Central memory CD4-positive, alpha-beta T cell (primary cell): ENCODE results near the gene DIAPH2.
A peak's percentile ranks its signal among the peaks of the same experiment; 100 is the strongest.
"Not testable (repeated sequence)": the region's sequence is repeated elsewhere in the genome, so short reads cannot be mapped to it uniquely, and the experiment has no call there.

Experiments used
- DNase-seq: peaks from one replicate; pipeline ENCODE4 v3.0.0; 2022
- total RNA-seq, 3 experiments: gene quantifications; one replicate each; lab custom pipeline; 2026; lab: John Stamatoyannopoulos, UW

Gene DIAPH2
- 16.6 to 44.4 (median 31.2) reads per million in 3 experiments for total RNA-seq

DNA sequence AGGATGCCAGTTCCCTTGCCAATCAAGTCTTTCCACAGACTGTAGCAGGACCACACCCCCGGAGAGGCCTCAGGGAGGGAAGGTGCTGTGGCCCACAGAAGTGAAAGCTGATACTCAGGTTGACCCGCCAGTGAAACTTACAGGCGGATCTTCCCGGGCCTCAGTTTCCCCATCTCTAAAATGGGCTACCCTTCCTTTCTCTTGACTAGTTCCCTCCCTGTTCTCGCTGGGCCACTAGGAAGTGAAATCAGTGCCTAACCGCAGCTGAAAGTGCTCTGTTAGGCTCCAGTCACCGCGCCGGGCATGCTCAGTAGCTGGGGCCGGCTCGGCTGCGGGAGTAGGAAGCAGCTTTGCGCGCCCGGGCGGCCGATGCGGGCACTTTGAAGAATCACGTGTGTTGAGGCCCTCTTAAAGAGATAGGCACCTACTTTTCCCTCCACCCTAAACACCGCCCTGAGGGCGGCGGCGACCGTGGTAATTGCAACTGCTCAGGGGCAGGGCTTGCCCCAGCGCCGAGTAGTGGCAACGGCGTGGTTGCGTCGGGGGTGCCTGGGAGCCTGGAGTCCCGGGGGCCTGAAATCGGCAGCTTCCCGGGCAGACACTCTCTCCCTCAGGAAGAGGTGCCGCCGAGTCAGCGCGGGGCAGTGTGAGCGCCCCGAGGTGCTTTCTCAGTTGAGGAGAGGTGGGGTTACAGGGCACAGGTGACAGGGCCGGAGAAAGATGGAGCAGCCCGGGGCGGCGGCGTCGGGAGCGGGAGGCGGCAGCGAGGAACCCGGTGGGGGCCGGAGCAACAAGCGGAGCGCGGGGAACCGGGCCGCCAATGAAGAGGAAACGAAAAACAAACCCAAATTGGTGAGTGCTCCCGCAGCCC is at the start of gene DIAPH2:
Gene DIAPH2 (plus strand): TSS at position 504 of the 871 bp plus-strand sequence.
- DNase-seq: peak; percentile 79

DNA sequence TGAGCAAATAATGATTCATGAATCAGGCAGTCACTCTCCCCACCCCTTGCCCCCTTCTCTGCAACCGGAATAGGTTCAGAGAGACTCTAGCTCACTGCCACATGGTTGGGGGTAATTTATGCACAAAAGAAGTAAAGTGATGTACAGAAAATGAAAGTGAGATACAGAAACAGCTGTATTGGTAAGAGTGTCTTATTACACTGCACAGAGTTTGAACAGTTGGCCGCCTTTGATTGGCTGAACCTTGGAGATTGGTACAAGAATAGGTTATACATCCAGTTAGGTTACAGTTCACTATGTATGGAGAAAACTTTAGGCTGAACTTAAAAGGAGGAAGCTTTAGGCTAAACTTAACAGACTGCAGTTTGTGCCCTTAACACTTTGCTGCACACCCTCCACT is 34.6 kb upstream of the DIAPH2 start:
- DNase-seq: no peak

DNA sequence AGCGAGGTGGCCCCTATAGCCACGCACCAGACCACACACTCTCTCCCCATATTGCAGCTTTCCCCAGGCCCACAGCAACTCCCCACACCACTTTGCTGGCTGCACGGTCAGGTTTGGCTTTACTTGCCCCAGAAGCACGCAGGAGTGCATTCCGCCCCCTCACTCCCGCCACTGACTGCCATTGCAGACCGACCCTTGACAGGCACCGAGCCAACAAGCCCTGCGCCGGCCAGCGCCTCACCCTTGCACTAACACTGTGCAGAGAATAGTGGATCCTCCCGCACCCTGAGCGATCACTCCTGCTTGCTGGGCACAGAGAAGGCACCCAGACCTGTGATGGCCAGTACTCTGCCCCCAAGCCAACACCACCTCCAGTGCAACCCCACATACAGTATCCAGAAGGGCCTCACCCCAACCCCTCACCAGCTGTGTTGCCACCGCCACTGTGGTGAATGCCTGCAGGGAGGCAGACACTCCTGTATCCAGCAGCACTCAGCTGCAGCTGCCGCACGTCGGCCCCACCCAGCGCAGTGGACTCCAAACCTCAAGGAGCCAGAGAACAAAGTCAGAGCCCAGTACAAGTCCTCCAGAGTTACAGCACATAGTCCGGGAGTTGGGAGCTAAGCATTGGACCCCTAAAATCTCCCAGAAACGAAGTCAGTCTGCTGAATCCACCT is 28.6 kb upstream of the DIAPH2 start:
- no peak for DNase-seq

DNA sequence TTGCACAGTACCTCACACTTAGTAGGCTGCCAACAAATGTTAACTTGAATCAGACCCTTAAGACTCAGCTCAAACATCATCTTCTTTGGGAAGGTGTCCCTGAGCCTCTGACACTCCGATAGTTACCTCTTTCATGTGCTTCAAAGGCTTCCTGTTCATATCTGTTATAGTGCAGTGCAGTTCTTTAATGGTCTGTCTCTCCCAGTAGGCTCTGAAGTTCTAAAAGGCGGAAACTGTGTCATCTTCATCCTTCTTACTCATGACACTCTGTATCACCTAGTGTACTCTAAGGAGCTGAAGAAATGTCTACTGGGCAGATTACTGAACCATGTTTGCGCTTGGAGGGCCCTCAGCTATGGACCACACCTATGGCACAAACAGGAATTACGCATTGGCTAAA is 2.1 kb upstream of the DIAPH2 start:
- peak; percentile 28 for DNase-seq

DNA sequence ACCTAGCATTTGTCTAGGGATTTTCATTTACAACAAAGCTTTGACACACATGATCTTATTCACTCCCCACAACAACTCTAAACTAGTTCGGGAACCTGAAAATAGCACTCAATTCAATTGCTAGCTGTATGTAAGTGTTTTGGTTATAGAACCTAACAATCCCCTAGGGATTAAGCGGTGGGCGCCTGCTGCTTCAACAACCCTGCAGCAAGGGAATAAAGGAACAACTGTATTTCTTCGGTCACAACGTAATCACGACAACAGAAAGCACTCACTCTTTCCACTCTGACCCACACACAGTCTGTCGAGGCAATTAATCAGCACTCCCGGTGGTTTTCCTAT is 674 bp upstream of the DIAPH2 start:
- DNase-seq: no peak

DNA sequence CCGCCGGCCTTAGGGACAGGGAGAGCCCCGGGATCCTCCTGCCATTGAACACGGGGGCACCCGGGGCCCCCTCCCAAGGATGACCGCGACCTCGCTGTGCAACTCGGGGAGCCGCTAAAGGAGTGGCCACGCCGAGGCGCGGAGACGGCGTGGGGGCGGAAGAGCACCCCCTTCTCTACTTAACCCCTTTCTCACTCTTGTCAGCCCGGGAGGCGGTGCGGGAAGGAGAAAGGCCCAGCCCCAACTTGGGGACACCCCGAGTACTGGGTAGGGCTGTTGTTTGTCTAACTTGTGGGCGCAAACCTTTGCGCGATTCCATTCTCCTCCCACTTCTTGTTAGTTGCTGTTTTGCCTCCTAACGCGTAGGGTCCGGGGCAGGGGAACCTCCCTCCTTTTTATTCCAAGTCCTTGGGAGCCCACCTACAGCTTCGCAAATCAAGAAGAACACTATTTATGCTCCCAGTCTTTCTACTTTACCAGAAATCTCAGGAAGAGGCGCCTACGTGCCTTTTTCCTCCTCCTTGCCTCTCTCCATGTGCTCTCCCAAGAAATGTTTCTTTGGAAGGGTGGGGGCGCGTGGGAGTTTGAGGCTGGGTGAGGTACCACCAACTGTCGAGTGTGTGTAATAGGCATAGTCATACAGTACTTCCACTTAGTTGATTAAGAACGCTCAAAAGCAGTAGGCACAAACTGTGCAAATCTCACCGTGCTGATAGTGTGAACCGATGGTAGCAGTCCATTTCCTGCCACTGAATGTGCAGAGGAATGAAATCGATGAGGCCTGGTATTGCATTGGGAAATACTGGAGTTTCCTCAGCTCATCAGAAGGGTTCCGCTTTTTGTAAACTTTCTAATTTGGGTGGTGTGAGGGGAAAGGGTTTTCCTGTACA is 813 bp downstream of the DIAPH2 start:
- peak; percentile 25 for DNase-seq

DNA sequence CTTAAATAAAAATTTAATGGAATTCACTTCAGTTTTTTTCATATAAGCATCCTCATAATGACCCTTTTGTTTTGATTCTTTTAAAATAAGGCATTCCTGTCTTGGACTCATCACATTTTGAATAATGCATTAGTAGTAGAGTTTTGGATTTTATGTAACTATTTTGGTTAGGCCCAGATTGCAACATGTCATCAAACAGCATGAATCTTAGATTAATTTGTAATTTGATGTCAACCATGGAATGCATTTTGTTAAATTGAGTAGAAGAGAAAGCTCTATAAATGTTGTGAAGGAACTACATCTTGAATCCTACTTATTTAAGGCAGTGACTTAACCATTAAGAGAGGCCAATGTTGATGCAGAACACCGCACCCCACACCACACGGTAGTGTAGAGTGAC is 3.1 kb downstream of the DIAPH2 start:
- no peak for DNase-seq

DNA sequence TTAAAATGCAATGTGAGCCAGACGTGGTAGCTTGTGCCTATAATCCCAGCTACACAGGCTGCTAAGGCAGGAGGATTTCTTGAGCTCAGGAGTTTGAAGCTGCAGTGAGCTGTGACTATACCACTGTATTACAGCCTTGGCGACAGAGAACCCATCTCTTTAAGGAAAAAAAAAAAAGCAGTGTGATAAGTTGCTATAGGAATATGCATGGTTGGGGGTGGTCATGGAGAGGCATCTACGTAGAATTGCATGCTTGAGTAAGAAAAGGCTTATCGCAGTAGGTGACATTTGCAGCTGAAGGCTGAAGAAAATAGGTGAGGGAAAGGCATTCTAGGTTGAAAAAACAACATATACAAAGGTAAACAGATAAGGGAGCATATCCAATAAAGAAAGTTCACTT is 4.1 kb downstream of the DIAPH2 start:
- no peak for DNase-seq

DNA sequence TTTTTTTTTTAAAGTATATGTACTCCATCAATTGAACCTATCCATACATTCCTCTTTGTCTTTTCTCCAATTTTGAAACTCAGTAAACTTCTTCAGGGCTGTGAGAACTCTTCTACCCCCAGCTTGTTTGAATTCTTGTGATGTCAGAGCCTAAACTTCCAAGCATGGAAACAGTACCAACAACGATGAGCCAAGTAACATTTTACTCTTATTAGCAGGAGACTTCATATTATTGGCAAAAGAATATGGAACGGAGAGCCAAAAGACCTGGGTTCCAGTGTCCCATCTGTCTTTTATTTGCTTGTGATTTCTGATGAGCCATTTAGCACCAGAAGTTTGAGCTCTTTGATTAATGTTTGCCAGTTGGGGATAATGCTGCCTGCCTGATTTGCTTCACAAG is 5.3 kb downstream of the DIAPH2 start:
- DNase-seq: no peak

DNA sequence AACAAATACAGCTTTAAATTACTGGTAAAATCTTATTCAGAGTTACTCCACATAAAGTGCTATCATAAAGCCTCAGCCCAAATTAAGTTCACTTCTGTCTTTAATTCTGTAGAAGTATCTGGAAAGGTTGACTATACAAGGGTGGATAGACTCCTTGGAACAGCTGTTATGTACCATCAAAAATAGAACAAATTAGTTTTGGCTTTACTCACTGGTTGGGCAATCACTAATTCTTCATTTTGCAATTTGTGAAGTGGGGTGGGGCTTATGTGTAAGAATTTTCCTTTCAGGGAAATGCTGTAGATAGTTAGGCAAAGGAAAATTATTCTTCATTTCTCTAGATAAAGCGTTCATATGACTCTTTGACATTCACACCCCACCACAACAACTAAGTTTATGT is 7.8 kb downstream of the DIAPH2 start:
- no peak for DNase-seq

DNA sequence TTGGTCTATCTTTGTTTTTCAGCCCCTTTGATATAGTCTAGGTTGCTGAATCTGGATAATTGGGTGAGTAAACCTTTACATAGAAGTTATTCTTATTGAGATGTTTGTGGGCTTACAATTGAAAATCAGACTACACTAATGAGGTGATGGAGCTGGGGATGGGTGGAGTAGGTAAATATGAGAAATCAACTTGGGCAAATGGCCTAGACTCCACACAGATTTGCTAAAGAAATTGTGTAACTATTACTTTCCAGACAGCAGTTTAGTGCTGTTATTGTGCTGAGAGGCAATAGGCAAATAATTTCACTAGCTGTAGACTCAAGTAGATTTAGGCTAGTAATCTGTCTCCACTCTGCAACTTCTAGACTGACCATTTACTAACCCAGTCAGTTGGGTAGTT is 8.2 kb downstream of the DIAPH2 start:
- DNase-seq: no peak

DNA sequence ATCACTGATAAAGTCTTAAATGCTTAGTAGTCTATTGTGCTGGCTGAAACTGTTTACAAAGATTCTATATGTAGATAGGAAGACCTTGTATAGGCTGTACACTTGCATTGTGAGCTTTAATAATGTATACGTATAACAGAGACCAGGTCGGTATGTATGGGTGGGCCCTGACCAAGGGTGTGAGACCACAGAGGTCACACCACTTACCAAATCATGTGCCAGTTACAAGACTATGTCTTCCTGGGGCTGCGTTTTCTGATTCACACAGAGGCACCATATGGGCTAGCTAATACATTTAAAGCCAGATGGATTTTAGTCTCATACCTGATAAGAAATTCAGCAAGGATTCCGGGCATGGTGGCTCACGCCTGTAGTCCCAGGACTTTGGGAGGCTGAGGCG is 8.8 kb downstream of the DIAPH2 start:
- no peak for DNase-seq

DNA sequence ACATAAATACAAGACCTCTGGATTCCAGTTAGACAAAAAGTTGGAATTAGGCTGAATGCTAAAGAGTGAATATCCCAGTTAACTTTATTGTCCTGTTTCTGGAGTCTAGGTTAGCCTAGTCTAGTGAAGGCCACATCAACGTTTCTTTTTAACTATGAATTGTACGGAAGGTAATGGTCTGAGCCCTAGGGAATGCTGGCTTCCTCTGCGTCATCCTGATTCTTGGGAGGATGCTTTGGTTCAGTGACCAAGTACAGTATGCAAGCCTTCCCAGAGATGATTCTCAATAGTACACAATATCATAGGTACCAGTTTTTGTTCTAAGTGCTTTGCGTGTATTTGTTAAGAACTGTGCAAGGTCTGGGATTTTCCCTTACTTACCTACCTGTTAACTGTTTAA is 11.8 kb downstream of the DIAPH2 start:
- no peak for DNase-seq

DNA sequence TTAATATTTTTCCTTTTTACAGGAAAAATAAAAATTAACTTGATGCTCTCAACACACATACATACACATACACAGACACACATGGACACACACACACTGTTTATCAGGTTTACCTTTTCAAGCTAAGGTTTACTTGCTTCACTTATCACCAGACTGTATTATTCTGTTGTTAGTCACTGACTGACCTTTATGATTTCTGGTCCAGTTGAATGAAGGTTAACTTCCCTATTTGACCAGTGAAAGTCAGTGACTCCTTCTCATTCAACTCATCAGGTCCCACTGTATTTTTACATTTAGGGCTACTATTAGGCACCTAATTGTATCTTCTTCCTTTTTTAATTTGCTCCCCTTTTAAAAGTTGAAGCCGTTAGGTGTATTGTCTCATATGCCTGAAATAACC is 16.0 kb downstream of the DIAPH2 start:
- DNase-seq: no peak

DNA sequence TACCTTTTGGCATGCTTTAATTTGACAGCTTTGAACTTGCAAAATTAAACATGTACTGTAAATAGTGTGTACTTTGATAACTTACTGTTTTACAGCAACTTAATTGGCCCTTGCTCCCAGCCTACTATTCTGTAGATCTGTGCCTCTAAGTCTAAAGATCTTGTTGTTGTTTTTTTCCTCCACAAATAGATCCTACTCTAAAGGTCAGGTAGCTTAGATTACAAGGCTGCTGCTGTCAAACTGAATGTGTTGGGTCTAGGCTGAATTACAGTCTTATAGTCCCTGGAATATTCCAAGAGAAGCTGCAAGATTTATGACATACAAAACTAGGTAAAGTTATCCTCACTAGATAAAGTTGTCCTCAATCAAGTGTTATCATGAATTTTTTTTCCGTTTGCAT is 18.7 kb downstream of the DIAPH2 start:
- DNase-seq: no peak

DNA sequence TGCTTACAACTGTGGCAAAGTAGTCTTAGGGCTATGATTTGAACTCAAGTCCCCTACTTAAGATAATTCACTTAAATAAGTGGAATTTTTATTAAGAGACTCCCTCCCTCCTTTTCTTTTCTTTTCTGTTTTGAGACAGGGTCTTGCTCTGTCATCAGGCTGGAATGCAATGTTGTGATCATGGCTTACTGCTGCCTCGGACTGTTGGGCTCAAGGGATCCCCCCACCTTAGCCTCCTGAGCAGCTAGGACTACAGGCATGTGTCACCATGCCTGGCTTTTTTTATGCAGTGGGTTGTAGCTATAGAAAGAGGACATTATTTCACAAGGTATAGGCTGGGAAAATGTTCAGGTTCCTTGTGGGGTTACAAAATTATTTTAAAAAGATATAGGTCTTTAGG is 19.2 kb downstream of the DIAPH2 start:
- no peak for DNase-seq

DNA sequence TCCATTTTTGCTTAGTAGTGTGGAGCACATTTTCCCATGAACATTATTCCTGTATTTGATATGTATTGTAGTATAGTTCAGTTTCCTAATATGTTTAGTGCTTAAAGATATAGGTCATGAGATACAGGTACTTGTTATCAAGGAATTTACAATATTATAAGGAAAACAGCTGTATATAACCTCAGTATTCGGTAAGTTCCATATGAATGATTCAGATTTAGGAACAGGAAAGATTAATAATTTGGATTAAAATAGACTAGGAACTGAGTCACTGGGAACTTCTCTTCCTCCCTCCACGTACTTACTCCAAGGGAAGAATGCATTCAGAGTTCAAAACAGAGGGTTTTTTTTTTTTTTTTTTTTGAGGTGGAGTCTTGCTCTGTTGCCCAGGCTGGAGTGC is 20.0 kb downstream of the DIAPH2 start:
- DNase-seq: no peak

DNA sequence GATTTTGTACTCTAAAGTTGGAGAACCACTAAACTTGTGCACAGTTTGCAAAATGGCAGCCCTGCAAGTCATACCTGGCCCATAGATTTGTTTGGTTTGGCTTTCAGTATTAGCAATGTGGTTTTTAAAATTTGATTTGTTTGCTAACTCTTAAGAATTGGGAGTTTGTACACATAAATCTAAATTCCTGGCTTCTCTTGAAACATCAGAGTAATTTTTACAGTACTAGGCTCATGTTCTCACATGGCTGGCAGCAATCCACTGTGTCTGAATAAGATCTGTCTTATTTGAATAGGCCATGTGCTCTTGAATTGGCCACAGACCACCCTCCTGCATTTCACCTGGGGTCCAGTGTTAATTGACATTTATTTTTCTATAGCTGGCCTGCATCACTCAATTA is 21.3 kb downstream of the DIAPH2 start:
- no peak for DNase-seq

DNA sequence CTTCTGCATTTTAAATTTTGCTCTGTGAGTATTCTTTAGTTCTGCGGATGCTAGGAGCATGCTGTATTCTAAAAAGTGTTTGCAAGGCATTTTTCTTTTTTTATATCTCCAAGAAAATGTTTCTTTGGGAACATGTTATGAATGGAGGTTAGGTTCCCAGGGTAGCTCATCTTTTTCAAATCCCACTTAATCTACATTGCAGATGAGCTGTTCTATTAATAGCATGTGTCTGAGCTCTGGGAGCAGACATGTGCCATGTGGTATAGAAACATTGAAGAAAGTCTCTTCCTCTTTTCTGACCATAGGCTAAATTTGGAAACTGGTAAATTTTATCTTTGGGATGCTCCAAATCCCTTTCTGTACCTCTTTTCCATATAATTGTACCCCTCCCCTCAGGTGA is 23.2 kb downstream of the DIAPH2 start:
- DNase-seq: no peak

DNA sequence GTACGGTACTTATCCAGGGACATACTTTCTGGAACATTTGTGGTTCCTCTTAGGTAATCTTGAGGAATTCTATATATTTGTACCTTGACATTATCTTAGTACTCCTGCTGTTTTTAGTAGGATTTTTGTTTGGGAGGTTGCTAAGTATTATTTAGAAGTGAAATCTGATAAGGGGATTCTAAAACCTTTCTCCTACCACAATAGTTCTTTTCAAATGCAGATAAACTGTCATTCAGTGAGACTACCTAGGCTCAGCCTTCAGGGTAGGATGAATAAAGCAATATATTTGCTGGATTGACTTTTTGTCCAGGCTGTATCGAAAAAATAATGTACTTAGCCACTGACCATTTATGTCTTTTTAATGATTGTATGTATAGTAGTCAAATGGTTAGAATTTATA is 25.4 kb downstream of the DIAPH2 start:
- DNase-seq: no peak

DNA sequence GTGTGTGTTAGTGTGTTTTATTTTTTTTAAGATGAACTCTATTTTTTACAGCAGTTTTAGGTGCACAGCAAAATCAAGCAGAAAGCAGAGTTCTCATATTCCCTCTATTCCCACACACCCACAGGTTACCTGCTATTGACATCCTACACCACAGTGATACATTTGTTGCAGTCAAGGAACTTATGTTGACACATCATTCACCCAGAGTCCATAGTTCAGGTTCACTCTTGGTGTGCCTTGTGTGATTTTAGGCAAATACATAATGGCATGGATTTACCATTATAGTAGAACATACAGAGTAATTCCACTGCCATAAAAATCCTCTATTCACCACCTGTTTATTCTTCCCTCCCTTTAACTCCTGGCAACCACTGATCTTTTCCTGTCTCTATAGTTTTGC is 28.7 kb downstream of the DIAPH2 start:
- DNase-seq: no peak

DNA sequence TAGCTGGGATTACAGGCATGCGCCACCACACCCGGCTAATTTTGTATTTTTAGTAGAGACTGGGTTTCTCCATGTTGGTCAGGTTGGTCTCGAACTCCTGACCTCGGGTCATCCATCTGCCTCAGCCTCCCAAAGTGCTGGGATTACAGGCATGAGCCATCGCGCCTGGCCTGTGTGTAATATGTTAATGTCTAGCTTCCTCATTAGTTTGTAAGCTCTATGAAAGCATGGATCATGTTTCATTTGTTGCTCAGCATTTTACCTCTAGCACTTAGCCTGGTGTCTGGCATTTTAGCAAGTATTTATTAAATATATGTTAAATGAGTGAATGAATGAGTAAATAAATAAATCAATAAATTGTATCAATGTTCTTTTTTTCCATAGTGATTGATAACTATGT is 29.8 kb downstream of the DIAPH2 start:
- not testable (repeated sequence) for DNase-seq

DNA sequence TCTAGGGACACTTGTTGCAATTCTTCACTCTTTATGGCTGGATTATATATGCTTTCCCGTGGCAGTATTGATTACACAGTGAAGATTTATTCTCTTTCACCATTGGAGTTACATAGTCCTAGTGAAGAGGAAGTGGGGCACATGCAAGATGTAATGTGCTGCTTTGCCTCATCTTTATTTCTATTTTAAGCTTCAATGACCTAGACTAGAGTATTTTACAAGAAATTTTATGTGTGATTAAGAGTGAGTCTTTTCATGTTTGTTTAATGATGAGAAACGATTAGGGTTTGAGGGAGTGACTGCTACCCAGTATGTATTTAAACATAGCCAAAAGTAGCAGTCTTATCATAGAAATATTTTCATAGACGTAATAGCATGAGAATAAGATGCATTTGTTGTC is 30.8 kb downstream of the DIAPH2 start:
- DNase-seq: no peak
